GM12873 (cell line): ENCODE measurements around the gene MGAT4B.

ENCODE experiments used
- CTCF ChIP-seq: IDR thresholded peaks from 2 replicates; pipeline ENCODE4 v1.5.1; 2012; ENCODE audit warnings: low read depth, mild to moderate bottlenecking, moderate library complexity, low read length, control low read depth; ENCODE audit not compliant: insufficient read depth; ENCODE audit errors: missing control alignments

MGAT4B gene

GRCh38 chr5:179786861-179787260 lies 19.8 kb downstream of the MGAT4B start:
- no peak for TF ChIP-seq CTCF

- TF ChIP-seq CTCF: no peak
Observed at GRCh38 chr5:179783128-179783527, 23.5 kb downstream of the MGAT4B start.

- no peak for TF ChIP-seq CTCF
Observed at GRCh38 chr5:179781846-179782245, 24.8 kb downstream of the MGAT4B start.

DNA sequence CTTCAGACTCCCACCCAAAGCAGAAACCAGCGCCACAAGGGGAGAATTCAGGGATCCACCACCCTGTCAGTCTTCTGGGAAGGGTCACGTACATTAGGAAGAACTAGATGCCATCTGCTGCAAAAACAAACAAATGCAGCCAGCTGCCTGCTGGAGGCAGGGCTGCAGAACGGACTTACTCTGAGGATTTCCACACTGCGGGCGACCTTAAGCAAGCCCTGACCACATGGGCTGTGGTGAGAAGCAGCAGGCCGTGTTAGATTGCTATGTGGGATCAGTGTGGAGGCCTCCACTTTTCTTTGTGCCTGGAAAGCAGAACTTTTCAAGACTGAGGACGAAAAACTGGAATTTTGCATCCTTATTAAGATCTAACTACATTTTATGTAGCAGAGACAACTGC lies 26.3 kb downstream of the MGAT4B start:
- no peak for TF ChIP-seq CTCF

- no peak for TF ChIP-seq CTCF
Observed at GRCh38 chr5:179779826-179780225, 26.8 kb downstream of the MGAT4B start.

- TF ChIP-seq CTCF: no peak
Observed at GRCh38 chr5:179778591-179778990, 28.1 kb downstream of the MGAT4B start.

DNA sequence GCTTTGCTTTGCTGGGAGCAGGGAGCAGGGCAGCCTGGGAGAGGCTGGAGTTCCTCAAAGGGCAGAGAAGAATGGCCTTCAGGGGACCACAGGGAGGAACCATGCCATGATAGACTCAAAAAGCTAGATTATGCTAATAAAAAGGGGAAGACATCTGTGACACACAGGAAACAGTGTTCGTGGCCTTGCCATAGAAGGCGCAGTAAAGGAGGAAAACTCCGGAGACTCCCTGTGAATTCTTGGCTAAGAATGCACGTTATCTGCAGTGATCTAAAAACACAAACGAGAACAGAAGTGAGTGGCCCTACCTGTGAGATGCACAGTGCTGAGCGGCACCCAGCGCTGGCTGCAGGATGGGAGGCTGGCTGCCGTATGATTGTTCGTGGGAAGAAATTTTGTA lies 28.8 kb downstream of the MGAT4B start:
- TF ChIP-seq CTCF: no peak
